ENCODE results near the gene OGDHL. TPM values are rescaled to one million over a fixed set of nuclear protein-coding genes. Genes with fewer than 3 reads are reported as not detected.
A peak's percentile ranks its signal among the peaks of the same experiment; 100 is the strongest.

OGDHL gene
- total and polyA plus RNA-seq, 2 experiments from 2014 or later, result 25.8 to 44.6 TPM

- no peak for DNase-seq (ENCODE audit: low read depth in 1 of 2, low spot score in 1 of 2)
- H3K27me3 ChIP-seq, result peaks cover 23% of the 10 kb centered on the region
- H3K4me1 ChIP-seq (ENCODE audit: low read depth), result no peaks in the 10 kb centered on the region
- H3K4me3 ChIP-seq, result no peak overlapping the region
- no peak overlapping the region for H3K27ac ChIP-seq
- no peaks in the 10 kb centered on the region for H3K36me3 ChIP-seq
- H3K9me3 ChIP-seq (ENCODE audit: low read depth), result no peaks in the 10 kb centered on the region
- TF ChIP-seq, protein P1, sequence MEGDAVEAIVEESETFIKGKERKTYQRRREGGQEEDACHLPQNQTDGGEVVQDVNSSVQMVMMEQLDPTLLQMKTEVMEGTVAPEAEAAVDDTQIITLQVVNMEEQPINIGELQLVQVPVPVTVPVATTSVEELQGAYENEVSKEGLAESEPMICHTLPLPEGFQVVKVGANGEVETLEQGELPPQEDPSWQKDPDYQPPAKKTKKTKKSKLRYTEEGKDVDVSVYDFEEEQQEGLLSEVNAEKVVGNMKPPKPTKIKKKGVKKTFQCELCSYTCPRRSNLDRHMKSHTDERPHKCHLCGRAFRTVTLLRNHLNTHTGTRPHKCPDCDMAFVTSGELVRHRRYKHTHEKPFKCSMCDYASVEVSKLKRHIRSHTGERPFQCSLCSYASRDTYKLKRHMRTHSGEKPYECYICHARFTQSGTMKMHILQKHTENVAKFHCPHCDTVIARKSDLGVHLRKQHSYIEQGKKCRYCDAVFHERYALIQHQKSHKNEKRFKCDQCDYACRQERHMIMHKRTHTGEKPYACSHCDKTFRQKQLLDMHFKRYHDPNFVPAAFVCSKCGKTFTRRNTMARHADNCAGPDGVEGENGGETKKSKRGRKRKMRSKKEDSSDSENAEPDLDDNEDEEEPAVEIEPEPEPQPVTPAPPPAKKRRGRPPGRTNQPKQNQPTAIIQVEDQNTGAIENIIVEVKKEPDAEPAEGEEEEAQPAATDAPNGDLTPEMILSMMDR (IDR thresholded peaks at IDR 0.05; ENCODE audit: low read depth, low read length), result no peak
These were observed 7.6 kb upstream of the OGDHL start for GRCh38 chr10:49769692-49770091.

GRCh38 chr10:49768731-49769130 is 6.6 kb upstream of the OGDHL start:
- DNase-seq (ENCODE audit: low read depth in 1 of 2, low spot score in 1 of 2), result no peak
- no peaks in the 10 kb centered on the region for H3K36me3 ChIP-seq
- peaks cover 25% of the 10 kb centered on the region for H3K27me3 ChIP-seq
- H3K4me3 ChIP-seq, result no peak overlapping the region
- H3K27ac ChIP-seq, result no peak overlapping the region
- H3K4me1 ChIP-seq (ENCODE audit: low read depth), result no peaks in the 10 kb centered on the region
- H3K9me3 ChIP-seq (ENCODE audit: low read depth), result no peaks in the 10 kb centered on the region
- TF ChIP-seq, protein P1 (IDR thresholded peaks at IDR 0.05; ENCODE audit: low read depth, low read length), result no peak

- no peaks in the 10 kb centered on the region for H3K36me3 ChIP-seq
- no peak for DNase-seq (ENCODE audit: low read depth in 1 of 2, low spot score in 1 of 2)
- TF ChIP-seq, protein P1 (IDR thresholded peaks at IDR 0.05; ENCODE audit: low read depth, low read length), result no peak
- no peak overlapping the region for H3K27ac ChIP-seq
- H3K4me1 ChIP-seq (ENCODE audit: low read depth), result no peaks in the 10 kb centered on the region
- peaks cover 29% of the 10 kb centered on the region for H3K27me3 ChIP-seq
- H3K4me3 ChIP-seq, result no peak overlapping the region
- no peaks in the 10 kb centered on the region for H3K9me3 ChIP-seq (ENCODE audit: low read depth)
These were observed 6.2 kb upstream of the OGDHL start for GRCh38 chr10:49768329-49768728.

DNA sequence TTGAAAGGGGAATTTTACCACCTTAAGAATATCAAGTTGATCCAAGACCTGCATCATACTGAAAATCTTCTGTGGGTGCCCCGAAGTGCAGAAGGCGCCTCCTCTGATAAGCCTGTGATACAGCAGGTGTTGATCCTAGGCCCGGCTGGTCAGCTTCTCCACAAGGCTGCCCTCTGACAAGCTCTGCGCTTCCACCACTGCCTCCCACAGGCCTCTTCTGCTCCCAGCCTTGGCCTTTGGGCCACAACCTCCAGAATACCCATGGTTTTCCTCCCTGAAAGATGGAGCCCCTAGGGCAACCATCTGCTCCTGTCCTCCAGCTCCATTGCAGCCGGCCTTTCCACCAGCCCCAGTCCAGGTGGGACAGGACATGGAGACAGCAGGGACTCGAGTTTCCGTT is 5.6 kb upstream of the OGDHL start:
- H3K4me3 ChIP-seq, result no peak overlapping the region
- no peak for DNase-seq (ENCODE audit: low read depth in 1 of 2, low spot score in 1 of 2)
- H3K27ac ChIP-seq, result no peak overlapping the region
- H3K9me3 ChIP-seq (ENCODE audit: low read depth), result no peaks in the 10 kb centered on the region
- H3K36me3 ChIP-seq, result no peaks in the 10 kb centered on the region
- H3K4me1 ChIP-seq (ENCODE audit: low read depth), result no peaks in the 10 kb centered on the region
- TF ChIP-seq, protein P1 (IDR thresholded peaks at IDR 0.05; ENCODE audit: low read depth, low read length), result no peak
- peaks cover 31% of the 10 kb centered on the region for H3K27me3 ChIP-seq

- no peak for DNase-seq (ENCODE audit: low read depth in 1 of 2, low spot score in 1 of 2)
- no peak overlapping the region for H3K27ac ChIP-seq
- TF ChIP-seq, protein P1 (IDR thresholded peaks at IDR 0.05; ENCODE audit: low read depth, low read length), result no peak
- no peaks in the 10 kb centered on the region for H3K9me3 ChIP-seq (ENCODE audit: low read depth)
- H3K4me1 ChIP-seq (ENCODE audit: low read depth), result no peaks in the 10 kb centered on the region
- H3K27me3 ChIP-seq, result peaks cover 31% of the 10 kb centered on the region
- no peaks in the 10 kb centered on the region for H3K36me3 ChIP-seq
- H3K4me3 ChIP-seq, result no peak overlapping the region
These were observed 4.4 kb upstream of the OGDHL start for GRCh38 chr10:49766484-49766883.

- no peak for DNase-seq (ENCODE audit: low read depth in 1 of 2, low spot score in 1 of 2)
These were observed 399 bp upstream of the OGDHL start for GRCh38 chr10:49762566-49762877.

More at GRCh38 chr10:49762566-49762877, 399 bp upstream of the OGDHL start:
- Histone ChIP-seq H3K27ac (no peak overlapping the region), H3K27me3 (peaks cover 9% of the 10 kb centered on the region), H3K4me1 (ENCODE audit: low read depth) (no peaks in the 10 kb centered on the region), H3K36me3 (no peaks in the 10 kb centered on the region), H3K9me3 (ENCODE audit: low read depth) (no peaks in the 10 kb centered on the region), H3K4me3 (peak overlapping the region; percentile 77)
- TF ChIP-seq, protein P1 (IDR thresholded peaks at IDR 0.05; ENCODE audit: low read depth, low read length), result no peak
